Colon (tissue), 2 donors: ENCODE results near the gene SH3BP1.

Experiments
- FAIRE-seq: peaks from 2 replicates; lab custom pipeline; 2012; peaks lifted over from hg19 to GRCh38; lab: Jason Lieb, UNC
- donor health status: control.
- donor health status: control.

Gene SH3BP1

GRCh38 chr22:37659897-37660708, 20.6 kb downstream of the SH3BP1 start:
- FAIRE-seq: no peak

GRCh38 chr22:37660709-37661045, 21.2 kb downstream of the SH3BP1 start:
- no peak for FAIRE-seq

- no peak for FAIRE-seq
These were observed 21.9 kb downstream of the SH3BP1 start for GRCh38 chr22:37661160-37661924.

GRCh38 chr22:37662039-37662438, 22.6 kb downstream of the SH3BP1 start:
- FAIRE-seq: no peak

- FAIRE-seq: no peak
These were observed 24.2 kb downstream of the SH3BP1 start for GRCh38 chr22:37663521-37664140.

- FAIRE-seq: no peak
These were observed 25.0 kb downstream of the SH3BP1 start for GRCh38 chr22:37664249-37665101.

DNA sequence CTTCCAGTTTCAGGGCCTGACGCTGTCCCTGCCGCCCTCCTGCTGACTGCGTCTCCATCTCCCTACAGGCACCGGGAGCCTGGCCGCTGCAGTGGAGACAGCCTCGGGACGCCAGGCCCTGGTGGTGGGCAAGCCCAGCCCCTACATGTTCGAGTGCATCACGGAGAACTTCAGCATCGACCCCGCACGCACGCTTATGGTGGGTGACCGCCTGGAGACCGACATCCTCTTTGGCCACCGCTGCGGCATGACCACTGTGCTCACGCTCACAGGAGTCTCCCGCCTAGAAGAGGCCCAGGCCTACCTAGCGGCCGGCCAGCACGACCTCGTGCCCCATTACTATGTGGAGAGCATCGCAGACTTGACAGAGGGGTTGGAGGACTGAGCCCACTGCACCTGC, 26.0 kb downstream of the SH3BP1 start:
- FAIRE-seq: no peak

GRCh38 chr22:37669586-37669985, 30.1 kb downstream of the SH3BP1 start:
- FAIRE-seq: no peak

DNA sequence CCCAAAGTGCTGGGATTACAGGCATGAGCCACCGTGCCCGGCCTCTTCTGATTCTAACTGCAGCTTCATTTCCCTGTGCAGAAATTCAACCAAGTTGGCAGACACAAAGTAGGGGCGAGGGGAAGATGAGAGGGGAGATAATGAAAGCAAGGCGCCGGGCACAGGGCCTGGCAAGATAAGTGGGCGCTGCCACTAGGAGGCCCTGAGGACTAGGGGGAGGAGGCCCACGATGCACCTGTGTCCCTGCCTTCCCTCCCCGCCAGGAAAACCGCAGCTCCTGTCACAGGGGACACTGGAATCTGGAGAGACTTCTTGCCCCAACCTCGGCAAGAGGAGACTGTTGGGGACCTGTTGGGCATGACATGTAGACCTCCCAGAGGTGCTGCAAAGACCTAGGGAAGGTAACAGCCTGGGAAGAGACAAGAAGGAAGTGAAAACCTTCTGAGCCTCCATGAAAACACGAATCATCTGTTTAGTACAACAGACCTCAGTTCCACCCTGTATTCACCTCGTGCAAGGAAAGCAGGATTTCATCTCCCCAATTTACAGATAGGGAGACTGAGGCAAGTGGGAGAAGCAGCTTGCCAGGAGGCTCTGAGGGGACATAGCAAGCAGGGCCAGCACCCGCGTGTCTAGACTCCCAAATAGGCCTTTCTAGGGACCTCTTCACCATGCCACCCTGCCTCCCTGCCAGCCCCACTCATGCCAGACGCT, 32.9 kb downstream of the SH3BP1 start:
- FAIRE-seq: no peak

DNA sequence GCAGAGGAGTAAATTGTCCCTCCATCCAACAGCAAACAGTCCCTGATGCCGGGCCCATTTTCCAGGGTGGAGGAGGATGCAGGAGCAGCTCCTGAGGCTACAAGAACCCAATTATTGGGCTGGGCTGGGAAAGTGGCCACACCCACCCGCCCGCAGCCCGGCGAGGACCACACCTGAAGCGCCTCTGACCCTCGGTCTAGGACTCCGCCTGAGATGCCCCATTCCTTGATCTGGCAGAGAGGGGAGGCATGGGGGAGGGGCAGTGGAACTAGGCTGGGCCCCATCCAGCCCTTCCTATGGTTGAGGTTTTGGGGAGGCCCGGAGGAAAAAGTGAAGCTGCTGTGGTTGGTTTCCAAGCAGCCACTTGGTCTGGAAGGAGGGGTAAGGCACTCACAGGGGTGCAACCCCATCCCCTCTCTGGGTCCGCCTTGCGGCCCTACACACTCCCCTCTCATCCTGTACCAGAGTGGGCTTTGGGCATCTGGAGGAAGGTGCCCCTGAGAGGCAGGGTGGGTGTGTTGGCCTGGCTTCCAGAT, 33.5 kb downstream of the SH3BP1 start:
- no peak for FAIRE-seq

GRCh38 chr22:37674248-37674647, 34.8 kb downstream of the SH3BP1 start:
- FAIRE-seq: no peak

DNA sequence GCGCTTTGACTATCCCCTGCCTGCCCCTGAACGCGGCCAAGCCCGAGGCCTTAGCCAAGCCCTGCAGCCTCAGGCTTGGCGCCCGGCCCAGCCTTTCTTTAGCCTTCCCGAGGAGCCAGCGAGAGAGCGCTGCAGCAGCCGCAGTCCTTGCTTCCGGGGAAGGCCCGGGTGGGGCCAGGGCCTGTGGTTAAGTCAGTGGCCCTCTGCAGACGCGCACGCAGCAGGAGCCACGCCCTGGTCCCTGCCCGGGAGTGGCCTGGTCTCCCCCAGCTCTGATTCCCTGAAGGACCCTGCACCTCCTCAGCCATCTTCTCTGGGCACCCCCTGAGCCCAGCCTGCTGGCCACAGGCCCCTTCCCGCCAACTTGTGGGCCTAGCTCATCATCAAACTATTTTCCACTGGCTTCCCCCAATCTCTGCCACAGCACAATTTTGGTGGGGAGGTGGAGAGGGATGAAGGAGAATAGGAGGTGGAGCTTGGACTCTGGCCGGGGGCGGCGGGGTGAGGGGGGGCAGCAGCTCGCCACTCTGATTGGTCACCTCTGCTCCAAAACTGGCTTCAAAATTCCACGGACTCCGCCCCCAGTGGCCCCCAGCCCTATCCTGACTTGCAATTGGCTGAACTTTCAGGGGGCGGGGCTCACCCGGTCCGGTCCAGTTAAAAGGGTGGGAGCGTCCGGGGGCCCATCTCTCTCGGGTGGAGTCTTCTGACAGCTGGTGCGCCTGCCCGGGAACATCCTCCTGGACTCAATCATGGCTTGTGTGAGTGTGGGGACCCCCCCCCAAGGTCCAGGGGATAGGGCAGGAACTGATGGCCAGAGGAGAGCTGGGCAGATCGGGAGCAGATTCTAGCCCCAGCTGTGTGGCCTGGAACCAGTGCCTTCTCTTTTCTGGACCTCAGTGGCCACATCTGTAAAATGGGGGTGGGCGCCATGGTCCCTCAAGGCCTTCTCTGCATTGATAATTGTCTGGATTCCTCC, 35.8 kb downstream of the SH3BP1 start, which contains the start of gene LGALS1:
TSS of gene LGALS1 (plus strand) at position 686 of the 979 bp plus-strand sequence. CDS start at position 753, 67 bp downstream.
- no peak for FAIRE-seq

DNA sequence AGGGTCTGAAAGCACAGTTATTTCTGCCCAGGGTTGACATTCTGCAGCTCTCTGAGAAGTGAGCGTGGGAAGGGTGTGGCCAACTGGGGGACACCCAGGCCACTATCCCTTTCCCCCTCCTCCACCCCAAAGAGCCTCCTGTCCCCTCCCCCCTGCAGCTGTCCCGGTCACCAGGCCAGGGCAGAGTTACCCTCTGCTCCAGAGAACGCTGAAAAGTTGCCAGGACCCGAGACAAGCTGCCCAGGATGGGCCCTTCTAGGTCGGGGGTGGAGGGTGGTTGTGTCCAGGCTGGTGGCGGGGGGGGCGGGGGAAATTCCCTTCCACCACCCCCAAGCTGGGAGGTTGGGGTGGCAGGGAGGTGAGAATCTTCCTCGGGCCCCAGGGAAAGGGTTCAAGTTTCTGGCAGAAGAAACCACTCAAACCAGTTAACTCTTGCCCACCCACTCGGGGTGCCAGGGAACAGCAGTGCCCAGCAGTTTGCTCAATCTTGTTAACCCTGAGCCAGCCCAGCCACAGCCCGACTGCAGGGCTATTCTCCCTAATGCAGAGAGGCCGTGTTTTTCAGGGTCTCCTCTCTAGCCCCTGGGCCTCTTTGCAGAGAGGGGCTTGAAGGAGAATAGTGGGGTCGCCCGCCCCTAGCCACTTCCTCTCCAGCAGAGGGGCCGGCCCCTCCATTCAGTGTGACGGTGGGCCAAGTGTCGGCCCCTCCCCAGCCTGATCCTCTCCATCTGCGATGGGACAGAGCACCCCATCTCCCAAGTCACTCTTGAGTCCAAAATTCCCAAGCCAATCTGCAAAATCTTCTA, 36.7 kb downstream of the SH3BP1 start:
- FAIRE-seq: no peak

- no peak for FAIRE-seq
These were observed 37.4 kb downstream of the SH3BP1 start for GRCh38 chr22:37676736-37677492.

DNA sequence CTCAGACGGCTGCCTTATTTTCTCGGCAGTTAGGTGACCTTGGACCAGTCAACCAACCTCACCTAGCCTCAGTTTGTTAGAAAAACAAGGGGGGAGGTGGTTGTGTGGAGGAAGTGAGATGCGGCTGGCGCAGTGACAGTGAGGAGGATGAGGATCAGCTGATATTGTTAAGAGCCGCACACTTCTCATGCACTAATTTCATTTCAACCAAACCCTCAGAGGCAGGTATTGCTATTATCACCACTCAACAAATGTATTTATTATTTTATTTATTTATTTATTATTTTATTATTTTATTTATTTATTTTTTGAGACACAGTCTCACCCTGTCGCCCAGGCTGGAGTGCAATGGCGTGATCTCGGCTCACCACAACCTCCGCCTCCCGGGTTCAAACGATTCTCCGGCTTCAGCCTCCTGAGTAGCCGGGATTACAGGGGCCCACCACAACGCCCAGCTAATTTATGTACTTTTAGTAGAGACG, 38.1 kb downstream of the SH3BP1 start:
- no peak for FAIRE-seq

GRCh38 chr22:37678372-37678771, 38.9 kb downstream of the SH3BP1 start:
- FAIRE-seq: no peak

DNA sequence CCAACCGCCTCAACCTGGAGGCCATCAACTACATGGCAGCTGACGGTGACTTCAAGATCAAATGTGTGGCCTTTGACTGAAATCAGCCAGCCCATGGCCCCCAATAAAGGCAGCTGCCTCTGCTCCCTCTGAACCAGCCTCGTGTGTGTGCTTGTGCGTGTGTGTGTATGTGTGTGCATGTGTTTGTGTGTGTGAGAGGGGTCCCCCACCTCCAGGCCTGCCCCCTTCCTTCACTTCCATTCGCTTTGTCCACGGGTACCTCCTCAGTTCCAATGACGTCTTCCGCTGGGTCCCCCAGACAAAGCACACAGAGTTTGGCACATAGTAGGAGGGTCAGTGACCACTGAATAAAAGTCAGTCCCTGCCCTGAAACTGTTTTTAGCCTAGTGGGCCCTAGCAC, 40.2 kb downstream of the SH3BP1 start:
- FAIRE-seq: no peak

GRCh38 chr22:37680191-37680851, 40.9 kb downstream of the SH3BP1 start:
- no peak for FAIRE-seq
